ENCODE results near the gene C5AR1.

The C5AR1 gene

DNA sequence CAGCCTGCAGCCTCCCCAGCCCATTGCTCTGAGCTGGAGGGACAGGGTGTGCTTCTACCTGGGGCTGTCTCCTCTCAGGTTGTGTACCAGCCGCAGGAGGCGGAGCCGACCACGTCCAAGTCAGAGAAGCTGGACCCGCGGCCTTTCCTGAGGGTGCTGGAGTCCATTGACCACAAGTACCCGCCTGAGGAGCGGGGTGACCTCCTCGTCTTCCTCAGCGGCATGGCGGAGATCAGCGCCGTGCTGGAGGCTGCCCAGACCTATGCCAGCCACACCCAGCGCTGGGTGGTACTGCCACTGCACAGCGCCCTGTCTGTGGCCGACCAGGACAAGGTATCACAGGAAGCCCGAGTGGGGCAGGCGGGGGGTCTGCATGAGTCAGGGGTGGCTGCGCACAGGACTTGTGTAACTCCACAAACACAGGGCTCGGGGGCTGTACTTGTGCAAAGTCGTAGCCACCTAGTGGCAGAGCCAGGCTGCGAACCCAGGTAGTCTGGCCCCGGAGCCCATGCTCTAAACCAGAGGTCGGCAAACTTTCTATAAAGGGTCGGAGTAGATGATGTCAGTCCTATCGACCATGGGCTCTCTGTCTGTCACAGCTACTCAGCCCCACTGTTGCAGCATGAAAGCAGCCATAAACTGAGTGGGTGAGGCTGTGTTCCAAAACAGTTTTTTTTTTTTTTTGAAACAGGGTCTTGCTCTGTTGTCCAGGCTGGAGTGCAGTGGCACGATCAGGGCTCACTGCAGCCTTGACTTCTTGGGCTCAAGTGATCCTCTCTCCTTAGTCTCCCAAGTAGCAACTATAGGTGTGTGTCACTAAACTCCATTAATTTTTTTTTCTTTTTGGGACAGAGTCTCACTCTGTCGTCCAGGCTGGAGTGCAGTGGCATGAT is 48.4 kb downstream of the C5AR1 start:
- Histone ChIP-seq H3K27me3 (ENCODE audit: control insufficient read depth, low read length) (no peaks in the 10 kb centered on the region), H3K9me3 (ENCODE audit: control insufficient read depth, insufficient read depth, low read length) (no peaks in the 10 kb centered on the region), H4K20me1 (ENCODE audit: control insufficient read depth, insufficient read depth, low read depth, low read length) (no peaks in the 10 kb centered on the region), H3K9me2 (replicated peaks; ENCODE audit: control insufficient read depth, low read length) (no peaks in the 10 kb centered on the region), H3K4me2 (ENCODE audit: low read length) (no peak overlapping the region), H3K36me3 (ENCODE audit: control insufficient read depth, low read length) (peaks cover 90% of the 10 kb centered on the region), H3F3A (ENCODE audit: control insufficient read depth, insufficient read depth) (no peaks in the 10 kb centered on the region), H3K79me2 (ENCODE audit: control insufficient read depth, low read length) (peaks cover 53% of the 10 kb centered on the region), H3K4me1 (ENCODE audit: control insufficient read depth, low read length) (0 out of 2 replicates have a peak, but pooled peaks cover 2% of the 10 kb centered on the region), H3K4me3 (ENCODE audit: low read length) (no peak overlapping the region), H3K27ac (ENCODE audit: low read depth, low read length) (no peak overlapping the region)
- no peak for TF ChIP-seq EZH2phosphoT487 (IDR thresholded peaks at IDR 0.05; ENCODE audit: borderline replicate concordance, low read length)
- TF ChIP-seq, protein P1, sequence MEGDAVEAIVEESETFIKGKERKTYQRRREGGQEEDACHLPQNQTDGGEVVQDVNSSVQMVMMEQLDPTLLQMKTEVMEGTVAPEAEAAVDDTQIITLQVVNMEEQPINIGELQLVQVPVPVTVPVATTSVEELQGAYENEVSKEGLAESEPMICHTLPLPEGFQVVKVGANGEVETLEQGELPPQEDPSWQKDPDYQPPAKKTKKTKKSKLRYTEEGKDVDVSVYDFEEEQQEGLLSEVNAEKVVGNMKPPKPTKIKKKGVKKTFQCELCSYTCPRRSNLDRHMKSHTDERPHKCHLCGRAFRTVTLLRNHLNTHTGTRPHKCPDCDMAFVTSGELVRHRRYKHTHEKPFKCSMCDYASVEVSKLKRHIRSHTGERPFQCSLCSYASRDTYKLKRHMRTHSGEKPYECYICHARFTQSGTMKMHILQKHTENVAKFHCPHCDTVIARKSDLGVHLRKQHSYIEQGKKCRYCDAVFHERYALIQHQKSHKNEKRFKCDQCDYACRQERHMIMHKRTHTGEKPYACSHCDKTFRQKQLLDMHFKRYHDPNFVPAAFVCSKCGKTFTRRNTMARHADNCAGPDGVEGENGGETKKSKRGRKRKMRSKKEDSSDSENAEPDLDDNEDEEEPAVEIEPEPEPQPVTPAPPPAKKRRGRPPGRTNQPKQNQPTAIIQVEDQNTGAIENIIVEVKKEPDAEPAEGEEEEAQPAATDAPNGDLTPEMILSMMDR (IDR thresholded peaks at IDR 0.05; ENCODE audit: low read depth, low read length, poor library complexity, severe bottlenecking) = peak; percentile 60

DNA sequence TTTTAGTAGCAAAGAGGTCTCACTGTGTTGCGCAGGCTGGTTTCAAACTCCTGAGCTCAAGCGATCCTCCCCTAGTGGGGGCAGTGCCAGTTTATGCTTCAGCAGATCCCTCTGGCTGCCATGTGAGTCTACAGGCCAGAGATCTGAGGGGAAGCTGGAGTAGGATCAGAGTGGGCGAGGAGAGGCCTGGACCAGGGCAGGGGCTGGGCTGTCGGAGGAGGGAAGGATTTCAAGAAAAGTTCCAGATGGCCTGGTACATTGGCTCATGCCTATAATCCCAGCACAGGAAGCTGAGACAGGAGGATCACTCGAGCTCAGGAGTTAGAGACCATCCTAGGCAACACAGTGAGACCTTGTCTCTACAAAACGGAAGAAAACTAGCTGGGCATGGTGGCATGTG is 49.3 kb downstream of the C5AR1 start:
- peaks cover 90% of the 10 kb centered on the region for H3K36me3 ChIP-seq (ENCODE audit: control insufficient read depth, low read length)
- H3K27ac ChIP-seq (ENCODE audit: low read depth, low read length) = no peak overlapping the region
- H4K20me1 ChIP-seq (ENCODE audit: control insufficient read depth, insufficient read depth, low read depth, low read length) = no peaks in the 10 kb centered on the region
- H3K9me3 ChIP-seq (ENCODE audit: control insufficient read depth, insufficient read depth, low read length) = no peaks in the 10 kb centered on the region
- no peaks in the 10 kb centered on the region for H3K4me1 ChIP-seq (ENCODE audit: control insufficient read depth, low read length)
- TF ChIP-seq, protein P1 (IDR thresholded peaks at IDR 0.05; ENCODE audit: low read depth, low read length, poor library complexity, severe bottlenecking) = no peak
- no peak for TF ChIP-seq EZH2phosphoT487 (IDR thresholded peaks at IDR 0.05; ENCODE audit: borderline replicate concordance, low read length)
- no peak overlapping the region for H3K4me3 ChIP-seq (ENCODE audit: low read length)
- H3K27me3 ChIP-seq (ENCODE audit: control insufficient read depth, low read length) = no peaks in the 10 kb centered on the region
- no peaks in the 10 kb centered on the region for H3K9me2 ChIP-seq (replicated peaks; ENCODE audit: control insufficient read depth, low read length)
- peaks cover 45% of the 10 kb centered on the region for H3K79me2 ChIP-seq (ENCODE audit: control insufficient read depth, low read length)
- no peaks in the 10 kb centered on the region for H3F3A ChIP-seq (ENCODE audit: control insufficient read depth, insufficient read depth)
- no peak overlapping the region for H3K4me2 ChIP-seq (ENCODE audit: low read length)

DNA sequence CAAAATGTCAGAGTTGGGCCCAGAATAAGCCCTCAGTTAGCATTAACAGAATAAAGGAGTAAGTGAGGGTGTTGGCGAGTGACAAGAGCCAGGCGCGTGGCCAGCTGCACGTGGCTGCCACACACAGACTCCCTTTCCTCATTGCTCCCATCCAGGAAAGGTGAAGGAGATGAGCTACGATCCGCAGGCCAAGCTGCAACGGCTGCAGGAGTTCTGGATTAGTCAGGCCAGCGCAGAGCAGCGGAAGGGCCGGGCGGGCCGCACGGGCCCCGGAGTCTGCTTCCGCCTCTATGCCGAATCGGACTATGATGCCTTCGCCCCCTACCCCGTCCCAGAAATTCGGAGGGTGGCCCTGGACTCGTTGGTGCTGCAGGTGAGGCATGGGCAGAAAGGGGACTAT is 52.7 kb downstream of the C5AR1 start:
- Histone ChIP-seq H3K79me2 (ENCODE audit: control insufficient read depth, low read length) (peaks cover 23% of the 10 kb centered on the region), H3K4me2 (ENCODE audit: low read length) (no peak overlapping the region), H4K20me1 (ENCODE audit: control insufficient read depth, insufficient read depth, low read depth, low read length) (no peaks in the 10 kb centered on the region), H3K36me3 (ENCODE audit: control insufficient read depth, low read length) (peaks cover 84% of the 10 kb centered on the region), H3K9me2 (replicated peaks; ENCODE audit: control insufficient read depth, low read length) (no peaks in the 10 kb centered on the region), H3K4me1 (ENCODE audit: control insufficient read depth, low read length) (no peaks in the 10 kb centered on the region), H3F3A (ENCODE audit: control insufficient read depth, insufficient read depth) (no peaks in the 10 kb centered on the region), H3K9me3 (ENCODE audit: control insufficient read depth, insufficient read depth, low read length) (no peaks in the 10 kb centered on the region), H3K4me3 (ENCODE audit: low read length) (no peak overlapping the region), H3K27me3 (ENCODE audit: control insufficient read depth, low read length) (no peaks in the 10 kb centered on the region), H3K27ac (ENCODE audit: low read depth, low read length) (no peak overlapping the region)
- no peak for TF ChIP-seq EZH2phosphoT487 (IDR thresholded peaks at IDR 0.05; ENCODE audit: borderline replicate concordance, low read length)
- TF ChIP-seq, protein P1 (IDR thresholded peaks at IDR 0.05; ENCODE audit: low read depth, low read length, poor library complexity, severe bottlenecking) = no peak

Data from DOHH2 (cell line).